Medulla oblongata (tissue), 1 donor: ENCODE data around the gene ARHGAP24.
"Not testable (repeated sequence)": the region's sequence is repeated elsewhere in the genome, so short reads cannot be mapped to it uniquely, and the experiment has no call there.

ENCODE experiments used
- DNase-seq: peaks from one replicate; pipeline ENCODE4 v3.0.0-alpha.2; 2015; ENCODE audit errors: extremely low spot score

Gene ARHGAP24

GRCh38 chr4:85518526-85518925, 43.6 kb downstream of the ARHGAP24 start:
- not testable (repeated sequence) for DNase-seq

- no peak for DNase-seq
Observed at GRCh38 chr4:85520765-85521749, 46.1 kb downstream of the ARHGAP24 start.

- no peak for DNase-seq
Observed at GRCh38 chr4:85522277-85522676, 47.3 kb downstream of the ARHGAP24 start.

- DNase-seq = no peak
Observed at GRCh38 chr4:85522836-85523235, 47.9 kb downstream of the ARHGAP24 start.

DNA sequence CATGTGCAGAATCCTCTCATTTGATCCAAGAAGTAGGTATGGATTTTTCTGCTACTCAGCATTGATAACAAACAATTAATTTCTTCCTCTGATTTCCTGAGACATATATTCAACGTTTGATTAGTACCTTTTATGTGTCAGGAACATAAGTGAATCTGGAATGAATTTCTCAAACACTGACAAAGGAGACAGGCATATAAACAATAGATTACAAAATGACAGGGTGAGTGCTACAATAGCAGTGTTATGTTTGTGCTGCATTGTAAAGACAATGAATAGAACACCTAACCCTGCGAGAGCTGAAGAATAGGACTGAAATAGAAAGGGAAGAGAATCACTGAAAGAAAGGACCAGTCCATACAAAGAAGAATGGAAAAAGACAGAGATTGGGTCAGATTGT, 52.9 kb downstream of the ARHGAP24 start:
- DNase-seq = no peak

DNA sequence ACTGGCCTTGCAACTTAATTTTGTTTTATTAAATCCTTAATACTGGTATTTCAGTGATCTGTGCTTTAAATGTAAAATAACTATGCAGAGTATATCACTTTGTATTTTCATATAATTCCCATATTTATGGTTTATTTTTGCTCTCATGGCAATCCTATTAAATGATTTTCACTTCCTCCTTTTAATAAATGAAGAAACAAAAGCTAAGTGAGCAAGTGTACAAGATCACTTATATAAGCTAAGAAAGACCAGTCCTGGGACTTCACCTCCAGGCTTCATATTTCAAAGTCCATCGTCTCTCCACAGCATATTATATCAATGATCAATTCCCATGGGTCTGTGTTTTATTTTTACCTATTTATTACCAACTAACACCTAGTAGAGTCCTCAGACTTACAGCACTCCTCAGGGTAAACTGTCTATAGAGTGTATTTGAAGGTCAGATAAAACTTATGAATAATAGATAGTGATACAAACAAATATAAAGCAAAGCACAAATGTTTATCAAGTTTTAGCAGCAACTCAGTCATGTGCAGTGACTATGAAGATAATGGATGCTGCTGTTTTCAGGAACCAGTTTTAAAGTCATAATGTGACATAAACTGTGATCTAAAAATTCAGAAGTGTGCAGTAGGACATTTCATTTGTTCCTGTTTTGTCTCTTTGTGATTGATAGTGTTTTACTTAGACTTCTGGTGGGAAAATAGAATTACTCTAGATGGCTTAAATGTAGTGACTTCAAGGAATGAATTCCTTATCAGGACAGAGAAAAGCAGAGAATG, 56.8 kb downstream of the ARHGAP24 start:
- no peak for DNase-seq

DNA sequence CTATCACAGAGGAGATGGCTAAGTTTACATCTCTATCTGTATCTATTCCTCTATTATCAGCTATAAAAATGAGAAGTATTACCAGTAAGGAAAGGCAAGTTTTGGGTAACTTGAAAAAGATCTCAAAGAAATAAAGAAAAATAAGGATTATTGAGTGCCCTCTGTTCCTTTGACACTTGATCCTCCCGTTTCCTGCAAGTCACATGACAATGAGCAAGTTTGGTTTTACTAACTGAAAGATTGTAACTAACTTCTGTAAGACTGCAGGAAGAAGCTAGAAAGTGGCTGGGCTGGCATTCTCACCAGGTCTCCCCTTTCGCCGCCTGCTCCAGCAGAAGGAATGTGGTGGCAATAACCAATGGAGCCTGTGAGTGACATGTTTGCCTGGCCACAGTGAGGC, 59.2 kb downstream of the ARHGAP24 start:
- no peak for DNase-seq

GRCh38 chr4:85543832-85544231, 68.9 kb downstream of the ARHGAP24 start:
- DNase-seq = no peak

DNA sequence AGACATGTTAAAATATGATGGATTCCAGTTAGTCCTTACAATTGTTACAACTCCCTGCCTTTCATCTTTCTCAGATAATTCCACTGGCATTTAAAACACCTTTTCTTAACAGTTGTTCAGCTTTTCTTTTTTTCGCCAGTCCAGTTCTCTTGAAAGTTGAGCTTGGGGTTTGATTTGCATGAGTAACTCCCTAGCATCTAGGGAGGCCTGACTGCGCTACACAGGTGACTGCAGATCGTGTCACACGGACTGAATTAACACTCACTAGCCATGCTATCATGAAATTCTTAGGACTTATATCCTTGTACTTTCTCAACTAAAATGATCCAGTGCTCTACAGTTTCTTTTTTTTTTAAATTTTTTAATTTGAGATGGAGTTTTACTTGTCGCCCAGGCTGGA, 69.8 kb downstream of the ARHGAP24 start:
- no peak for DNase-seq

- DNase-seq = no peak
Observed at GRCh38 chr4:85548116-85548515, 73.2 kb downstream of the ARHGAP24 start.

- DNase-seq = no peak
Observed at GRCh38 chr4:85548841-85549240, 73.9 kb downstream of the ARHGAP24 start.

DNA sequence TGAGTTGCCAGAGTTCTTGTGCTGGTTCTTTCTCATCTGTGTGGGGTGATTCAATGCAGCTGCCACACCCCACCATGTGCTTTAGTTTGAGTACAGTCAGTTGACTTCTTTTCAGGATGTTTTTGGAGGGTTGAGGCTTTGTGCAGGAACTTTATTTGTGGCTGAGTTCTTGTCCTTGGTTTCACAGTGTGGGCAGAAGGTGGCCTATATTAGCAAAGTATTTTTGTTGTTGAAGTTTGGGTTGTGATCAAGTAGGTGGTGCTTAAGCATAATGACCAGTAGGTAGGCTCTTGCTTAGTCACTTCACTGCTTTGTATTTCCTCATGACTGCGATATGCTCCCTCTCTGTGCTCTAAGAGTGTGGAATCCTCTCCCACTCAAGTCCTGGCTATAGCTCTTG, 80.3 kb downstream of the ARHGAP24 start:
- DNase-seq = no peak

GRCh38 chr4:85556283-85556682, 81.3 kb downstream of the ARHGAP24 start:
- DNase-seq = no peak

GRCh38 chr4:85557016-85557901, 82.3 kb downstream of the ARHGAP24 start:
- DNase-seq = no peak

- DNase-seq = no peak
Observed at GRCh38 chr4:85565761-85566480, 91.0 kb downstream of the ARHGAP24 start.

DNA sequence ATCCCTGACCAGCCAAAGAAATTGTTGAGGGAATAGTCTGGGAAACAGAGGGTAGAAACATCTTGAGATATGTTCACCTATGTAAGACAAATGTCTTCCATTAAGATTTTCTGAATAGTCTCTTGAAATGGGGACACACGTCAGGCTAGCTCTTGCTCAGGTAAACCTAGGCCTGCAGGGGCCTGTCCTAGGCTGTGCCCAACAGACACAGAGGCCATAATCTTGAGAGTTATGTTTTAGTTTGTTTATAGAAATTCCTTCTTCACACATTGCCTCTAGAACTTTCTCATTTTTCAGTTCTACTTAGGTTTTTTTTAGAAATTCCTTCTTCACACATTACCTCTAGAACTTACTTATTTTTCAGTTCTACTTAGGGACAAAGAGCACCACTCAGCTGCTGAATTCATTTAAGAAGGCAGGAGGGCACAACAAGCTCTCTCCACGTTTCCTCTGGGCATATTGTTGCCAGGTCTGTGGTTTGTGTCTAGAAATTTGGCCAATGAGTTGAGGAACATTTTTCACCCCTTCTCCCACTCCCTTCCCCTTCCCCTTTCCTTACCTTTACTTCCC, 94.9 kb downstream of the ARHGAP24 start:
- DNase-seq = no peak

DNA sequence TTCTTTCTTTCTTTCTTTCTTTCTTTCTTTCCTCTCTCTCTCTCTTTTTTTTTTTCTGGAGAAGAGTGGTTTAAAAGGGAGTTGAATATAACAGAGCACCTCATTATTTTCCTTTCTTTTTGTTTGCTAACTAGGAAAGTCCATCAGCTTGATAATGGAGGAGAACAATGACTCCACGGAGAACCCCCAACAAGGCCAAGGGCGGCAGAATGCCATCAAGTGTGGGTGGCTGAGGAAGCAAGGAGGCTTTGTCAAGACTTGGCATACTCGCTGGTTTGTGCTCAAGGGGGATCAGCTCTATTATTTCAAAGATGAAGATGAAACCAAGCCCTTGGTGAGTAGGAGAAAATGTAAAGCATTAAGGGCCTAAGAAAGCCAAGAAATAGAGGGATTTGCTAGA, 95.4 kb downstream of the ARHGAP24 start:
- DNase-seq = no peak

DNA sequence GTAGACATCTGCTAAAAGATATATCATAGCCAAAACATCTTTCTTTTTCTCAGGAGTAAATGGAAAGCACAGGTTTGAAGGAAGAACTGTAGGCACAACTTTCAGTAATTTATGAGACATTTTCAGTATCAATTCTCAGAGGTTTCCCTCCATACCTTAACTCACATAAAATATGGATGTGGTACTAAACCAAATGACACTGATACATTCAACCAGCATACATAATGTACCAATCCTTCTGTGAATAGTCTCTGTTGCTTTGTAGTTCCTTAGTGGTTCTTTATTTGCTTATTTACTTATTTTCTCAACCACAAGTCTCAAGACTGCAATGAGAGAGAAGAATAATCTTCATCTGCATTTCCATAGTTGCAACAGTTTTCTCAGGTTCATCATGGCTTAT, 96.1 kb downstream of the ARHGAP24 start:
- DNase-seq = no peak

DNA sequence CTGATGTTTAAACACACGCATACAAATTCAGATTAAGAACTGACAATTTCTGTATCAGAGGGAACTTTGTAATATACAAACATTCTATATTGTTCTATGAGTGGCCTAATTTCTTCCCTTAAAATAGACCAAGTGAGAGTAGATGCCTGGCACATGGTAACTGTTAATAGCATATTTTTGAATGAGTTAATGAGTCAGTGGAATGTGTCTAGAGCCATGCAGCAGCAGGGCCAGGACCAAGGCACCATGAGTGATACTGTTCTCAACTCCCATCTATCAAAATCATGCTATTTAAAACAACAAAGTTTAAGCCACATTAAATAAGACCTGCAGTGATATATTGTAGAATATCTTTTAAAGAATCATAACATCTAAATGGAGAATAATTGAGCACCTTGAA, 98.3 kb downstream of the ARHGAP24 start:
- DNase-seq = no peak

- DNase-seq = no peak
Observed at GRCh38 chr4:85577307-85577706, 102.4 kb downstream of the ARHGAP24 start.

DNA sequence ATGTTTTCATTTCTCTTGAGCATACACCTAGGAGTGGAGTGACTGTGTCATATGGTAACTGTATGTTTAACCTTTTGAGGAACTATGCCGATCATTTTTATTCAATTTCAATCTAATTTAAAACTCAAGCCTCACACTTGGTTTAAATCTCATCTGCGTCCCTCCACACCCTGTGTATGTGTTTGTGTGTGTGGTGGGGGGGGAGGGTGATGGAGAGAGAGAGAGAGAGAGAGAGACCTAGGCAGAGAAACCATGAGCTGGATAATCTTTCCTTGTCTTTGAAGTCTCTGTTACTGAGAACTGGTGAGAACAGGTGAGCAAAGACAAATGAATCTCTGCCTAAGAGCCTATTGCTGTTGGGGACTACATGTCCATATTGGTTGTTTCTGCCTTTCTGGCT, 105.0 kb downstream of the ARHGAP24 start:
- no peak for DNase-seq
